ENCODE data around the gene FLNB.
"Not testable (repeated sequence)": the region's sequence is repeated elsewhere in the genome, so short reads cannot be mapped to it uniquely, and the experiment has no call there.

Gene FLNB

DNA sequence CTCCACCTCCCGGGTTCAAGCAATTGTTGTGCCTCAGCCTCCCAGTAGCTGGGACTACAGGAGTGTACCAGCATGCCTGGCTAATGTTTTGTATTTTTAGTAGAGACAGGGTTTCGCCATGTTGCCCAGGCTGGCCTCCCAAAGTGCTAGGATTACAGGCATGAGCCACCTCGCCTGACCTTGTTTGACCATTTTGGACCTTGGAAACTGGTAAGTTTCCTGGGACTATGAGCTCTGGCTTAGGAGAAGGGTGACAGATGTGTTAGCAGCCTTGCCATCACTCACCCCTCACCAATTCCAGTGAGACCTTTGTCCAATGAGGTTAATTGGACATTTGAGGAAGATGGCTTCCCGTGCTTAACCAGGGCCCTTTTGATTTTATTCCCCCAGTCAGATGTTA lies 182.7 kb downstream of the FLNB start:
- no peak for DNase-seq

GRCh38 chr3:58191361-58191991 lies 183.3 kb downstream of the FLNB start:
- no peak for DNase-seq

DNA sequence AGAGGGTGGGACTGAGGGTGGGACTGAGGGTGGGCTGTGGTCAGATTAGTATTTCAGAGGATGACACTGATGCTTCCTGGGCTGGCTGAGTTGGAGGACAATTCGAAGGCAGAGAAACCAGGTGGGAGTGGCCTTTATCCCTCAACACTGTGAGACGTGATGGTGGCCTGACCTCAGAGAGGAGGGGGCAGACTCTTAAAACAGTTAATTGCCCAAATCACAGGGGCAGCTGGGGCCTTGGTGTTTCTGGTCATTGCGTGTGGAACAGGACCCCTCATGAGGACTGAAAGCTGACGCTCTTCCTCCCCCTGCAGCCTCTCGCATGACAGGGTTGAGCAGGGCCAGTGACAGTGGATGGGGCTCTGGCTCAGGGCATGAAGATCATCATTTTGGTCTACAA lies 183.8 kb downstream of the FLNB start:
- DNase-seq, result no peak

- no peak for DNase-seq
These were observed 185.6 kb downstream of the FLNB start for GRCh38 chr3:58193682-58194407.

GRCh38 chr3:58197588-58197987 lies 189.4 kb downstream of the FLNB start:
- DNase-seq, result no peak

GRCh38 chr3:58198362-58198761 lies 190.1 kb downstream of the FLNB start:
- no peak for DNase-seq

DNA sequence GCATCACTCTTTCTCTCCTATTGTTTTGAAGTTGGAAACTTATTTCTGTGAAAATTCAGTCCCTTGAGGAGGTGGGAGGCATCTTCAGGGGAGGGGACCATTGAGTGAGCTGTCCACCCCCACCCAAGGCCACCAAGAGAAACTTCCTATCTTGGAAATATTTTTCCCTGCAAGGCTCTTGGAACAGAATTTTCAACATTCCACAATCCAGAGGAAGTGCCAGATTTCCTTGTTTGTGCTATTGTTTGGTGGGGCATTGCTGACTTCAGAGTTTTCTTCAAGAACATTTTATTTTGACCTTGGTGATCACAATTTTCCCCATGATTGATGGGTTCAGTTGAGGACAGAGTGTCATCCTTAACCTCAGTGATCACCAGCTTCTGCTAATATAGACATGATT lies 190.6 kb downstream of the FLNB start:
- DNase-seq, result no peak

DNA sequence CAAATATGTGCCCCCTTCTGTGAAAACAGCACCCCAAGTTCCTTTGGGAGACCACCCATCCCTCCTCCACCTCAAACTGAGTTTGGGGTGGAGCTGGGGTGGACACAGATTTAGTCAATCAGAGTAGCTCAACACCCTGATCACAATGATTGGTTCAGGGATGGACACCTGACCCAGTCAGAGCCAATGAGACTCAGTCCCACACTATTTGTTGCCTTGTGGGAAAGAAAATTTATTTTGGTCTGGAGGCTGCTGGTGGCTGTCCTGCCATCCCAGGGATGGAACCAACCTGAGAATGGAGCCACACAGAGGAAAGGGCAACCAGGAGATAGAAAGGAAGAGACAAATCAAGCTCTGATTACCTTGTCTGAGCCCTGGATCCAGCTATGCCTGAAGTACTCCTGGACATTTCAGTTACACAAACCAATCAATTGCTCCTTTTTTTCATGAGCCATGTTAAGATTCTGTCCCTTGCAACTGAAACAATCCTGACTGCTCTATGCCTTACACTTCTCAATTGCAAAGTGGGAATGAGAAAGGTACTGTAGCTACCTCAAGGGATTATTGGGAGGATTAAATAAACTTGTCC lies 192.0 kb downstream of the FLNB start:
- DNase-seq, result no peak

- DNase-seq, result no peak
These were observed 192.7 kb downstream of the FLNB start for GRCh38 chr3:58200846-58201355.

DNA sequence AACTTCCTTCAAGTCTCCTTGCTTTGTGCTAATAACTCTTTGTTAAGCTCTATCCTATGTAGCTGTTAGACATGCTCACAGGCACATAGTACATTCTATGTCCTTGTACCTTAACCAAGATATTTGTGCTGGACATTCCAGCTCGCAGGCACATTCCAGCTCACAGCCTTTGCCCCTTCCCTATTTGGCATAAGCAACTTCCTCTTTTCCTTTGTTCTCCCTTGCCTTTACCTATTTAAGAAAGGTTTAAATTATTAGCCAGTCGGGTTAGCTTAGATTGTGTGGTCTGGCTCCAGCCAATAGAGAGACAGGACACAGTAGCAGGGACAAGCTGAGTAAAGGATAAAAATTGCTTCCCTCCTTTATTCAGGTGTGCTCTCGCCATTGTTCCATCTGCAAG lies 193.2 kb downstream of the FLNB start:
- not testable (repeated sequence) for DNase-seq

- DNase-seq, result no peak
These were observed 194.7 kb downstream of the FLNB start for GRCh38 chr3:58202917-58203360.

DNA sequence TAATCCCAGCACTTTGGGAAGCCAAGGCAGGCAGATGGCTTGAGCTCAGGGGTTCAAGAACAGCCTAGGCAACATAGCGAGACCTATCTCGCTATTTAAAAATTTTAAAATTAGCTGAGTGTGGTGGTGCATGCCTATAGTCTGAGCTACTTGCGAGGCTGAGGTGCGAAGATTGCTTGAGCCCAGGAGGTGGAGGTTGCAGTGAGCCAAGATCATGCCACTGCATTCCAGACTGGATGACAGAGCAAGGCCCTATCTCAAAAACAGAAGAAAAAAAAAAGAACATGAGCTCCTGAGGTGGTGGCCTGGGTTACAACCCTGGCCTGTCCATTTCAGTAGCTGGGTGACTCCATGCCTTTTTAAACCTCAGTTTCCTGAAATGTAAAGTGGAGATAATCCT lies 195.3 kb downstream of the FLNB start:
- no peak for DNase-seq

DNA sequence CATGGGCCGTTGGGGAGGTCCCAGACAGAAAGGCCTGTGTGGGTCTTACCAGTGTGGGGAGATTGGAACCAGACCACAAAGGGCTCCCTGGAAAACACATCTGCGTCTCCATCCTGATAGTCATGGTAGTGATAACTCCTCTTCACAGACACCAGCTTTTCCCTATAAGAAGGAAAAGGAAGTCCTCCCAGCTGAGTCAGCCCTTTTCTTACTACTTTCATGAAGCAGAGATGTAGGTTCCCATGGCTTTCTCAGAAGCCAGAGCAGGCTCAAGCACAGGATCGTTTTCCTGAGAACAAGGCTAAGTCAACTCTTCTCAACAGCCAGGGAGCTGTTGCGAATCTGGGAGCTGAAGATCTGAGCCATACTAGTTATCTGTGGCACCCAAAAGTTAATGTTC lies 196.5 kb downstream of the FLNB start:
- no peak for DNase-seq

- DNase-seq, result no peak
These were observed 197.8 kb downstream of the FLNB start for GRCh38 chr3:58205981-58206380.

DNA sequence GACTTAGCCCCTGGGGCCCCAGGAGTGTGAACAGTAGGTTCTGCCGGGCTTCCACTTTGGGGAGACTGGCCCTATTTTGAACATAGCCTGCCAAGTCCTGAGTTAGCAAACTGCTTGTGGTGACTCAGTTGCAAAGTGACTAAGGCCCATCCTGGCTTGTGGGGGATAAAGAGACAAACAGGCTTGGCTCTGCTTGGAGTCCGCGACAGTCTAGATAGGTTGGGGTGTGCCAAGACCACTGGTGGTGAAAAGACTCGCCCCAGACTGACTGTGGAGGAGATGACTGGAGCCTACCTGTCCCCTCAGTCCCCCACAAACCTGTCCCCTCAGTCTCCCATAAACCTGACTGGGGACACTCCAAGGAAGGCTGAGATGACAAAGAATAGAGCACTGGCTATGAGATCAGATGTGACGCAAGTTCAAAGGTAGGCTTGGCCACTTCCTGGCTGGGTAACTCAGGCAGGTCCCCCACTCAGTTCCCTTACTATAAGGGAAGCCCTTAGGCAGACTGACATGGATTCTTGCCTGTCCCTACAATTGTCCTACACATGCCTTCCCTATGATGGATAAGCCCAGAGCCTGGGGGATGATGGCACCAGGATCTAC lies 198.3 kb downstream of the FLNB start:
- no peak for DNase-seq

- DNase-seq, result no peak
These were observed 199.7 kb downstream of the FLNB start for GRCh38 chr3:58207954-58208353.

DNA sequence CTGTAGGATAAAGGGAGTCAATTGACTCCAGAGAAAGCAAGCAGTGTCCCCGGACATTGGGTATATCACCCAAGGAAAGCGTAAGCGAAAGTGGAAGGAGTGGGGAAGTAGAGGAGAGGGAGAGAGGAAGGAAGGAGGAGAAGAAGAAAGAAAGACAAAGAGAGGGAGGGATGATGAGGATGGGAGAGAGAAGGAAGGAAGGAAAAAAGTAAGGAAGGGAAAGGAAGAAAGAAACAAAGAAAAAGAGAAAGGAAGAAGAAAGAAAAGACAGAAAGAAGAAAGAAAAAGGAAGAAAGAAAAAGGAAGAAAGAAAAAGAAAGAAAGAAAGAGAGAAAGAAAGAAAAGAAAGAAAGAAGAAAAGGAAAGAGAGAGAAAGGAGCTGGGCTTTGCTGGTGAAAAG lies 201.7 kb downstream of the FLNB start:
- no peak for DNase-seq

DNA sequence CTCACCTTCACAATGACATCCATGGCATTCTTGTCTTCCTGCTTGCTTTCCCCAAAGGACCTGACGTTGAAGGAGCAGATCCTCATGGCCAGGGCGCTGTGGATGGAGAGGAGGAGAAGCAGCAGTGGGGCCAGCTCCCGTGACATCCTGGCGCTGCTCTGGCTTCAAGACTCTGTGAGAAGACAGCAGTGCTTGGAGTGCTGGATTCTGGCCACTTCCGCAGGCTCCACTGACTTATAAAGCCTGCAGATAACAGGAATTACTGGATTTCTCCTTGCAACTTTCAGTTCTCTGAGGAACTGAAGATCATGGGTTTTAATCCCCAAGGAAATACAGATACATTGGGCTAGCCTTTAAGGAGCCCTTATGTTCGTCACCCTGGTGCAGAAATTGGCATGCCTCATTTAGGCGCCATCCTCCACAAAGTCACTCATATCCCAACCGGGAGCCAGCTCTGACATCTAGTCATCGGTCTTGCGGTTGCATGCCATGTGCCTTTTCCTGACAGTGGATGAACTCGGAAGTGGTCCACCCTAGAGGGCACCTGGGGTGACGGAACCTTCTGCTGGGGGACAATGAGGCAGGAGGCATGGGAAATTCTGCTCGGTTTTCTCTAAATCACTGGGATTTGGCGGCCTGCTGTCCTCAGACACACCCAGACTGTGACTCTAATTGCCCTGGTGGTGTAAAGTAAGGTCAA lies 202.7 kb downstream of the FLNB start, which contains the start of gene DNASE1L3:
DNASE1L3 (minus strand) TSS at position 212 of the 700 bp plus-strand sequence; CDS start at position 146, 66 bp downstream.
- no peak for DNase-seq

GRCh38 chr3:58214484-58215316 lies 206.5 kb downstream of the FLNB start:
- DNase-seq, result no peak

- no peak for DNase-seq
These were observed 207.2 kb downstream of the FLNB start for GRCh38 chr3:58215317-58216025.

GRCh38 chr3:58216496-58217195 lies 208.4 kb downstream of the FLNB start:
- DNase-seq, result no peak
